Measurements from ENCODE around the gene MAP3K6.

The MAP3K6 gene

DNA sequence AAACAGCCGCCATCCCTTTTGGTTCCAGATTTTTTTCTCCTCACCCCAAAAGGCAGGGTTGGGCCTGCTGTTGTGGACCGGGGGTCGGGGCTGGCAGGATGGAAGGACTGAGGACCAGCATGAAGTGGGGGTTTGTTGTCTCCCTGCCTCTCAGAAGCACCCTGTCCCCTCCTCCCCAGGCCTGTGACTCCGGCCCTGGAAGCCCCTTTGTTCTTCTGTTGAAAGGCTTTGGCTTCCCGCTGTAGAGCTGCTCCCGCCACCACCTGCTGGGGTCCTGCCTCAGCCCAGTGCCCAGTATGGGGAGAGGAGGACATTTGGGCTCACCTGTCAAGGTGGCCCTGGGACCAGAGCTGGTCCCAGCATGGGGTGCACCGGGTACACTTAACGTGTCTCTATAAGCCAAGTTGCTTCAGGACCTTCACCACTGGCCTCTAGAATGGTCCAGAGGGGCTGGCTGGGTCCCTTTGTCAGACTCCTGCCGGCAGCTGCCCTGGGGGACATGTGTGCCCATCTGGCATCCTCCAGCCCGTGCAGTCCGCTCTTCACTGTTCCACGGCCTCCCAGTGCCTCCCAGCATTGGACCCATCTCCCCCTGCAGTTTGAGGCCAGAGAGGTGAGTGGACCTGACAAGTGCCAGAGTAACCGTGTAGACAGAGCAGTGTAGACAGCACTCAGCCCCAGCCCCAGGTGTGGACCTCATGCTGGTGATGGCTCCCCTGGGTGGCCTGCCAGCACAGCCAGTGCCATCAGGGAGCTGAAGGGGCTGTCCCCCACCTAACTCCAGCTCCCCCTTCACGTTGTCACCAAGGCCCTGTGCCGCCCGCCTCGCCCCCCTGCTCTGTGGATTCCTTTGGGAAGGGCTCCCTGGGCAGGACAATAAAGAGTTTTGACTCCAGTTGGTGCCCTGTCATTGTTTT, 31.0 kb downstream of the MAP3K6 start:
- DNase-seq (ENCODE audit: low spot score): no peak

DNA sequence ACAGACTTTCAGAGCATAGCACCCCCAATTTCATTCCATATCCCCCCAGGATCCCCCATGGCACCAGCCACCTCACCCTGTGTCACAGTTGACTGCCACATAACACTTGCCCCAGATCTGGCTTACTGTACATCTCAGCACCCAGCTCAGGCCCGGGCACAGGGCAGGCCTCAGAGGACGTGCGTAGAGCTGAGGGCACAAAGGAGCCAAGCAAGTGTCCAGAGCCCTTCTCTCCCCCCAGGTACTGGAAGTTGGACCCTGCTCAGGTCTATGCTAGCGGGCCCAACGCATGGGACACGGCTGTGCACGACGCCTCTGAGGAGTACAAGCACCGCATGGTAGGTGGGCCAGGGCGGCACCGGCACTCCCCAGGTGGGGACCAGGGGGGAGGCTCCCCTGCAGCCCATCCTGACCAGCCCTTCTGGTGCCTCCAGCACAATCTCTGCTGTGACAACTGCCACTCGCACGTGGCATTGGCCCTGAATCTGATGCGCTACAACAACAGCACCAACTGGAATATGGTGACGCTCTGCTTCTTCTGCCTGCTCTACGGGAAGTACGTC, 33.0 kb downstream of the MAP3K6 start:
- no peak for DNase-seq (ENCODE audit: low spot score)

DNA sequence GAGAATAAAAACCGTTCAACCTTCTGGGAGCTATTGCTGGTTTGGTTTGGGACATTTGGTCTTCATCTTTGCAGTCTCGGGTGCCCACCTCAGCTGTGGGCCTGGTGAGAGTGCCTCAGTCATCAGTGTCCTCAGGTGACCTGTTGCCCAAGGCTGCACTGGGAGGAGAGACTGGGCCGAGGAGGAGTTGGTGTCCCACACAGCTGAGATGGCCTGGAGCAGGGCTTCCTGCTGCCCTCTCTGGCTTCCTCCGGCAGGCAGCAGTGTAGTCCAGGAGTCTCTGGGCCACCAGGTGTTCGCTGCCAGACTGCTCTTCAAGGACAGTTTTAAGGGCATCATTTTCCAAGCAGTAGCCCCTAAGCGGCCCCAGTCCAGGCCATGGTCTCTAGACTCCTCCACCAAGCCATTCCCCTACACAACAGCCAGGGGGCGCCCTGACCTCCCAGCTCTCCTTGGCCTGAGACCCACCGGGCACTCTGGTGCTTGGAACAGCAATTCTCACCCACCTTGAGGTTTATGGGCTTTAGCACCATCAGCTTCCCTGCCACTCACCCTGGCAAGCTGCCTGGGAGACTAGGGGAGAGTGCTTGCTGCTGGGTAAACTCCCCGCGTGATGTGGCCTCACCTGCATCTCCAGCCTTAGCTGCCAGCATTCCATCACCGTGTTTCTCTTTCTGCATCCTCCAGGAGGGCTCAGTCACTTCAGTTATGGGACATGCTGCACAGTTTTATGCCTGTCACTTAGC, 34.1 kb downstream of the MAP3K6 start:
- DNase-seq (ENCODE audit: low spot score): peak; percentile 85

DNA sequence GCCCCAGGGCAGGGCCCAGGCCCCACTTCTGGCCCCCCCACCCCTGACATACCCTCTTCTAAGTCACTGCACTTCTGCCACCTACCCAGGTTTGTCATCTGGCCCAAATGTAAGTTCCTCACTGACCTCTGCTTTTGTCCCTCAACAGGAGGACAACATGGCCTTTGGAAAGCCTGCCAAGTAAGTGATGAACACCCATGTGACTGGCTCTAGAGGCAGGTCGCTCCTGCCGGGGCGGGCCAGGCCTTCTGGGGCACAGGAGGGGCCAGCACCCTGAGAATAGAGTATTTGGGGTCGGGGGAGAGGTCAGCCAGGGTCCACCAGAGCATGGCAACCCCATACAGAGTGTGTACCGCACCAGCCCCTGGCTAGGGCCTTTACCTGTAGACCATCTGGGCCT, 34.8 kb downstream of the MAP3K6 start:
- DNase-seq (ENCODE audit: low spot score): no peak

DNA sequence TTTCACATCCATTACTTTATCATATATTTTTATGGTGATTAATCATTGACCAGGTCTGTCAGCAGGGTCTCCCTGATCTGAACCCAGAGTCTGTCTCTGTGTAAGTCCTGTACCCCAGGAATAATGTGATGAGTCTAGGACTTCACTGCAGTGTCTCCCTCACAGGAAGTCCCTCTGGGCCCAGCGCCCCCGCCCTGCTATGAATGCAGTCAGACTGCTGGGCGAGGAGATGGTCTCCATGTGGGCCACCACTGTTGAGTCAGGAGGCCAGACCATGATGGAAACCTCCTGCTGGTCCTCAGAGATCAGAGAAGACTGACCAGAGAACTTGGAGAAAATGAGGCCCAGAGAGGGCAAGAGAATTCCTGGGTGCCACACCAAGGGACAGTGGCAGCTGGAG, 35.3 kb downstream of the MAP3K6 start:
- DNase-seq (ENCODE audit: low spot score): no peak

DNA sequence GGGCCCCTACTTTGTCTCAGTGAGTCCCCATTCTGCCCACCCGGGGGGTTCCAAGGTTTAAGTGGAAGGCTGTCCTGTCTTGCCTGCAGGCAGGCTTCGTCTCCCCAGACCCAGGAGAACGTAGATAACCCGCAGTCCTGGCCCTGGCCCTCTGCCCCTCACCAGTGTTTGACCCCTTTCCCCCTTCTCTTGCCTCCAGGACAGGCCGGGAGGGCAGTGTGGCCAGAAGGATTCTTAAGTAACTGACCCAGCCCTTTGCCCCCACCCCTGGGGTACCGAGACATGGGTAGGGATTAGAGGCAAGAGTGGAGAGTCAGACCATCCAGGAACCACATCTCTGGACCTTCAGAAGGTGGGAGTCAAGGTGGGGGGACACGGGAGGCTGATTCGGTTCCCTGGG, 36.0 kb downstream of the MAP3K6 start:
- no peak for DNase-seq (ENCODE audit: low spot score)

DNA sequence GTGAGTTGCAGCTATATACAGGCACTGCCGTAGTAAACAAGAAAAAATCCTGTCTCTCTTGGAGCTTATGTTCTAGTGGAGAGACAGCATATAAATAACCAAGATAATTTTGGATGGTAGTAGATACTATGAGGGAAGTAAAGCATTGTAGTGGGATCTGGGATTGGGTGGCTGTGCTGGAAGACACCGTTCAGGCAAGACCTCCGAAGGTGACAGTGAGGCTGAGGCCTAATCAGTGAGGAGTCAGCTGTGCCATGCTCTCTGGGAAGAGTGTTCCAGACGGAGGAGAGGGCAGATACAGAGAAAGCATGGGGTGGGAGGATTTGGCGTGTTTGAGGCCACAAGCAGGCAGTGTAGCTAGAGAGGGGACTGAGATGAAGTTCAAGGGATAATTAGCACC, 38.8 kb downstream of the MAP3K6 start:
- no peak for DNase-seq (ENCODE audit: low spot score)

DNA sequence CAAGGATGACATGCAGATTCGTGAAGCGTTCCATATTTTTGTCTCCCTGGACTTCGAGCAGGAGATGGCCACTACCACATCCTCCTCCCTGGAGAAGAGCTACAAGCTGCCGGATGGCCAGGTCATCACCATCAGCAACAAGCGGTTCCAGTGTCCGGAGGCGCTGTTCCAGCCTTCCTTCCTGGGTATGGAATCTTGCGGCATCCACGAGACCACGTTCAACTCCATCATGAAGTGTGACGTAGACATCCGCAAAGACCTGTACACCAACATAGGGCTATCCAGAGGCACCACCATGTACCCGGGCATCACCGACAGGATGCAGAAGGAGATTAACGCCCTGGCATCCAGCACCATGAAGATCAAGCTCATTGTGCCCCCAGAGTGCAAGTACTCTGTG, 41.5 kb downstream of the MAP3K6 start:
- no peak for DNase-seq (ENCODE audit: low spot score)

DNA sequence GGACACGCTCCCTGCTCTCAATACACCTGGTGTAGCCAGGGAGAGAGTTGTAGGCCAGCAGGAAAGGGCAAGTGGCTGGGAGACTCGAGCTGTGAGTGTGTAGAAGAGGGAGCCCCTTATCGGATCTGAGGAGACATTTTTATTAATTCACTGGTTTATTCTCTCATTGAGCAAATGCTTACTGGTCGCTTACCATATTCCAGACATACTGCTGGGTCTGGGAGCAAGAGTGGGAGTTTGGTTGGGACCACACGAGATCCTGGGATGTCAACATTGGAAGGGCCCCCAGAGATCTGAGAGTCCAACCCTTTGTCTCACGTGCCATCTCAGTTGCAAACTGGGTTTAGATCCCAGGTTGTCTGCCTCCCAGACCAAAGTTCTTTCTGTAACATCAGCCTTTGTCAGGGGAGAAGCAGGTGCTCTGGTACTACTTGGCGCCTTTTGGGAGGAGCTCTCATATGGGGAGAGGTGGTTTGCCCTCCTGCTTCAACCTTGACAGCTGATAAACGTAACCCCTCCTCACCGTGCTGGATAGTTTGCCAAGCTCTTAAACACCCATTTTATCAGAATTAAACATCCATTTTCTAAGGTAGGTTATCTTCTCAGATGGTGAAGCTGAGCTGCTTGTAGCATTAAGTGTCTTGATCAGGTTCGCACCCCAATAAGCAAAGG, 44.1 kb downstream of the MAP3K6 start:
- no peak for DNase-seq (ENCODE audit: low spot score)

DNA sequence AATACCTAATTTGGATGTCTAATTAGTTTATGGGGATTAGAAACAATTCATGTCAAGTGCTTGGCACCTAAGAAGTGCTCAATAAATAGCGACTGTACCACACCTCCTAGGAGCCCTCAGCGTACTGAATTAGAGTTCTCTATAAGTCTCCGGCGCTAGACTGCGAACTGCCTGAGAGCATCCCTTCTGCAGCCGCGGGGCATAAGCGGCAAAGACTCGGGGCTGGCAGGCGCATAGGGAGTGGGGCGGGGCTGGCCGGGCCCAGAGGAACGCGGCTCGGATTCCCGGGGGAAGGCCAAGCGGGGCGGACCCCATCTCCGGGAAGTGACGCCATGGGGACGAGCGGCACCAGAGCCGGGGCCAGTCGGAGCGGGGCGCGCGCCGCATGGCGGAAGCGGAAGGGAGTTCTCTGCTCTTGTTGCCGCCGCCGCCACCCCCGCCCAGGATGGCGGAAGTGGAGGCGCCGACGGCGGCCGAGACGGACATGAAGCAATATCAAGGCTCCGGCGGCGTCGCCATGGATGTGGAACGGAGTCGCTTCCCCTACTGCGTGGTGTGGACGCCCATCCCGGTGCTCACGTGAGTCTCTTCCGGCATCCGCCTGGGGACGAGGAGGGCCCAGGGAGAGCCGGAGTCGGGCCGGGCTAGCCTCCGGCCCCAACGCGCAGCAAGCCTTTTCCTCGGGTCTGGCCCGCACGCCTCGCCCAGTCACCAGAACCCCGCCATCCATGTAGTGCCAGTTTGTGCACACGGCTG, 44.8 kb downstream of the MAP3K6 start, which contains the start of gene TMEM222:
Gene TMEM222, plus strand, starts transcription at position 351 of the 756 bp plus-strand sequence. Its CDS starts 35 bp downstream, at position 386.
- DNase-seq (ENCODE audit: low spot score): peak; percentile 99

DNA sequence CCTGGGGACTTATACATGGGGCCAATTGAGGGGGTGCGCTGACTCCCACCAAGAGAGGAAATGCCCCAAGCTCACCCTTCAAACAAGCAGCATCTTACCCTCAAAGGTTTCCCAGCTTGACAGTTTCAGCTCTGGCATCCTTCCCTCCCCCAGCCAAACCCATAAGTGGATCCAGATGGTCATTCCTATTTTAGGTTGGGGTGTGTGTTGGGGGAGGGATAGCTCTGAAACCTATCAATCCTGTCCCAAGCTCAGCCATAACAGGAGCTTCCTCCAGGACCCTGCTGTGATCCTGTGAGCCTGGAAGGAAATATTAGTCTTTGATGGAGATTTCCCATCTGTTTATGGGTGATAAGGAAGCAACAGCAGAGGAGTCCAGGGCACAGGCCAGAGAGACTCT, 48.2 kb downstream of the MAP3K6 start:
- peak; percentile 72 for DNase-seq (ENCODE audit: low spot score)

DNA sequence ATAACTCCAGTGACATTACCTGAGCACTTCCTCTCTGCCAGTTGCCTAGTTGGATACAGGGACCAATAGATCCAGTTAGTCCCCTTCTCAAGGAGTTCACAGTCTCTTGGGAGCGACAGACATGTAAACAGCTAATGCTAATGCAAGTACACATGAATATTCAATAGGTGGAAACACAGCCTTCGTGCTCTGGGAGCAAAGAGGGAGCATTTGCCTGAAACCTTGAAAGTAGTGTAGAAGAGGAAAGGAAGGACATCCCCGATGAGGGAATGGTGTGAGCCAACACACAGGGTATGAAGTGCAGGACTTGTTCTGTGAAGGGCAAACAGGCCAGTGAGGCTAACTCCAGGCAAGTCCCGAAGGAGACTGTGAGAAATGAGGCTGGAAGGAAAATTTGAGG, 48.6 kb downstream of the MAP3K6 start:
- DNase-seq (ENCODE audit: low spot score): no peak

DNA sequence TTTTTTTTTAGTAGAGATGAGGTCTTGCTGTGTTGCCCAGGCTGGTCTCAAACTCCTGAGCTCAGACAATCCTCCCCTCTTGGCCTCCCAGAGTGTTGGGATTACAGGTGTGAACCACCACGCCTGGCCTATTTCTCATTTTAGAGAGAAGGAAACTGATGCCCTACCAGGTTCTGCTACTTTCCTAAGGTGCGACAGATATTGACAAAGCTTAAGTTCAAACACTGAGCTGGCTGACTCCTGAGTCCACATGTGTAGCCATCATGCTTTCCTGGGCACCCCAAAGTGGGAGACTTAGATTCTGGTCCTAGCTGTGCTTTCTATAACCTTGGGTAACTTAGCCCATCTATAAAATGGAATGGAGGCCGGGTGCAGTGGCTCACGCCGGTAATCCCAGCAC, 49.9 kb downstream of the MAP3K6 start:
- DNase-seq (ENCODE audit: low spot score): no peak

DNA sequence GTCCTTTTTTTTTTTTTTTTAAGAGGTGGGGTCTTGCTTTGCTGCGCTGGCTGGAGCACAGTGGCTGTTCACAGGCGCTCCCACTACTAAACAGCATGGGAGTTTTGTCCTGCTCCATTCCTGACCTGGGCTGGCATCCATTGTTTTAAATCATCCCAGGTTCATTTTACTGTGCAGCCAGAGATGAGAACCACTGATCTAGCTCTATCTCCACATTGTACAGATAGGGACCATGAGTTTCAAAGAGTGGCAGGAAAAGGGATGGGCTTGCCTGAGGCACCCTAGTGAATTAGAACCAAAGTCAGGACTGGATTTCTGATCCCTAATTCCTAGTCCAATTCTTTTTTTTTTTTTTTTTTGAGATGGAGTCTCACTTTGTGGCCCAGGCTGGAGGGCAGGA, 52.0 kb downstream of the MAP3K6 start:
- no peak for DNase-seq (ENCODE audit: low spot score)

DNA sequence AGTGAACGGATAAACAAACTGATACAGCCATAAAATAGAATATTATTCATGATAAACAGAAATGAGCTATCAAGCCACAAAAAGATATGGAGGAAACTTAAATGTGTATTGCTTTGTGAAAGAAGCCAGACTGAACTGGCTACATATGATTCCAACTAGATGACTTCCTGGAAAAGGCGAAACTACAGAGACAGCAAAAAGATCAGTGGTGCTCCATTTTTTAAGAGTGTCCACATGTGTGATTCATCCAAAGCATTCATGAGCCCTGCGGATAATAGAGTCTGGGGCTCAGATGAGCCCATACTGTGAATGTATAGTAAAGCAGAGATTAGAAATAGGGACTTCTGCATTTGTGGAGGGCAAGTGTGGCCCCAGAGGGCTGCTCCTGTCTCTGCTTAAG, 52.6 kb downstream of the MAP3K6 start:
- no peak for DNase-seq (ENCODE audit: low spot score)

DNA sequence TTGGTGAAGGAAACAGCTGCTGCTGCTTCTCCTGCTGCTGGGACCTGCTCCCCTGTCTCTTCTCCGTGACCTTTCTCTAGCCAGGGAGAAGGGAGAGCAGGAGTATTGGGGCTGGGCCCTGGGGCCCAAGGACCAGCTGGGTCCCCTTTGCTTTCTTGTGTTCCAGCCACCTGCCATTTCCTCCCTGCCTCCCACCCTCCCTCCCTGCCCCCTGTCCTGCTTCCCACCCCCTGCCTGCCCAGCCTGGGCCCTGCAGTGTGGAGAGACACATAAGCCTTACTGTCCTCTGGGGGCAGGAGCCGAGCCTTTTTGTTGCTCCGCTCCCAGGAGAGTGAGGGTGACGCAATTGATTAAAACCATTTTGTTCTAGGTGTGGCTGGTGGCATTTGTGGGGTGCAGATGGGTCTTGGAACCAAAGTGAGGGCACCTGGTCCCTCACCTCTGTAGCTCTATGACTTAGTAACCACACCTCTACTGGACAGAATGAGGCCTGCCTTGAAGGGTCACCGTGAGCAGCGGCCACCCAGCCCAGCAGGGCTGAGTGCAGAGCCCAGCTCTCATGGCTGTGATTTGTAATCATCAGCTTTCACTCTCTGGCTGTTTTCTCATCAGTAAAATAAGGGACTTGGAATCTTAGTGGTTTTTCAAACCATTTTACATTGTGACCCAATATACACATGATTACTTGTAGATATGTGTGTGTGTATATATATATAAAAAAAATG, 58.7 kb downstream of the MAP3K6 start:
- no peak for DNase-seq (ENCODE audit: low spot score)

DNA sequence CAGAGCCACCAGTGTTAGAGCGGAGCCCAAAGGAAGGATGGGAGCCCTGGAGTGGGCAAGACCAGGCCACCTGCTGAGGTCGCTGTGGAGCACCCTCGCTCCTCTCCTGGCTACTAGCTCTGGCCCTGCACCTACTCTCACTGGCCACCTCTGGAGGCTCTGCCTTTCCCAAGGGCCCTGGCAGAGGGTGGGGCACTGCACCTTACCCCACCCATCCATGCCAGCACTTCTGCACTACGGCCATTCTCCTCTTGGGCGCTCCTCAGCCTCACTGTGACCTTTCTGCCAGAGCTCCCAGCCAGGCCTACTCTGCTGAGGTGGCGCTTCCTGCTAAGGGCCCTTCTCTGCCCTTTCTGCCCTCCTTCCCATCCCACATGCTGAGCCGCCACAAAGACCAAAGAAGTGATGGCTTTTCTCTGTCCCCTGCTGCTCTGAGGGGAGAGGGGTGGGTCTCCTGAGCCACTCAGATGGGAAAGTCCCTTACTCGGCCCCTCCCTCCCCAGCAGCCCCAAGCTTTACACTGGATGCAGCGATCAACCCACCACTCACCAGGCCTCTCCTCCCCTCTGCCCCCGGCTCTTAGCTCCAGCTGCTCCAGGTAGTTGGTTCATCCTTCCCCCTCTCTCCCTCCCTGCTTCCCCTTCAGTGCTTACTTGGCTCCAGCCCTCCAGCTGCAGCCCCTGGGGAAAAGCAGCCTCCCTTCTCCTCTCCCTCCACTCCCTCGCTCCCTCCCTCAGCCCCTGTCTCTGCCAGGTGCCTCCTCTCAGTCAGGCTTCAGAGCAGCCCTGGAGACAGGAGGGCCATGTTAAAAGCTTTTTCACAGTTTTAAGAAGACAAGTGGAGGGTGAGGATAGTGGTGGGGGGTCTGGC, 59.6 kb downstream of the MAP3K6 start:
- no peak for DNase-seq (ENCODE audit: low spot score)

DNA sequence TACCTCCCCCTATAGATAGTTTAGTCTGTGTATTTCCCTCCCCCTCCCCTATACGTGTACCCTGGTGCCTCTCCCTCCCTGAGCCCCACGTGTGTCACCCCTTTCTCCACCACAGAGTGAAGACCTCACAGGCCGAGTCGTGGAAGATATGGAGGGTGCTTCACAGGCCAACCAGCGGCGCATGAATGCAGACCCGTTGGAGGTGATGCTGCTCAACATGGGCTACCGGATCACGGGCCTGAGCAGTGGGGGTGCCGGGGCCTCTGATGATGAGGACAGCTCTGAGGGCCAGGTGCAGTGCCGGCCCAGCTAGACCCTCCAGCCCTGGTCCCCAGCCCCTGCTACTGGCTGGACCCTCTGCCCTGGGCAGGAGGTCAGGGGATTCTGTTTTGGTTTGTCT, 60.7 kb downstream of the MAP3K6 start:
- DNase-seq (ENCODE audit: low spot score): no peak
